MG63 (cell line): Measurements from ENCODE around the gene SIX2. TPM values are rescaled to one million over a fixed set of nuclear protein-coding genes. Genes with fewer than 3 reads are reported as not detected.
"Not testable (repeated sequence)": the region's sequence is repeated elsewhere in the genome, so short reads cannot be mapped to it uniquely, and the experiment has no call there.

Experiments used
- DNase-seq: peaks from one replicate; pipeline ENCODE4 v3.0.0-alpha.2; 2020
- H3K27me3 ChIP-seq: fragments of 250-450 bp; sonication (Bioruptor Pico); 2 replicates; pipeline ENCODE4 v1.5.1; 2020; ENCODE audit warnings: mild to moderate bottlenecking, moderate library complexity
- H3K36me3 ChIP-seq: fragments of 250-450 bp; sonication (Bioruptor Pico); 2 replicates; pipeline ENCODE4 v1.5.1; 2020; ENCODE audit warnings: mild to moderate bottlenecking, moderate library complexity
- H3K4me3 ChIP-seq: fragments of 250-450 bp; sonication (Bioruptor Pico); 2 replicates; pipeline ENCODE4 v1.5.1; 2020; ENCODE audit warnings: mild to moderate bottlenecking, moderate library complexity
- H3K9me3 ChIP-seq: fragments of 250-450 bp; sonication (Bioruptor Pico); 2 replicates; pipeline ENCODE4 v1.5.1; 2020; ENCODE audit warnings: mild to moderate bottlenecking, moderate library complexity
- total RNA-seq: library from RNA; depleted of rRNA; stranded (reverse); fragments of >200 nt; shearing (Covaris generic); gene quantifications from 2 replicates; pipeline ENCODE4 v1.2.3, GENCODE V29; 2014; ENCODE audit warnings: low replicate concordance; rRNA removed

The SIX2 gene
- 5.2 and 14.0 TPM in 2 replicates for total RNA-seq

DNA sequence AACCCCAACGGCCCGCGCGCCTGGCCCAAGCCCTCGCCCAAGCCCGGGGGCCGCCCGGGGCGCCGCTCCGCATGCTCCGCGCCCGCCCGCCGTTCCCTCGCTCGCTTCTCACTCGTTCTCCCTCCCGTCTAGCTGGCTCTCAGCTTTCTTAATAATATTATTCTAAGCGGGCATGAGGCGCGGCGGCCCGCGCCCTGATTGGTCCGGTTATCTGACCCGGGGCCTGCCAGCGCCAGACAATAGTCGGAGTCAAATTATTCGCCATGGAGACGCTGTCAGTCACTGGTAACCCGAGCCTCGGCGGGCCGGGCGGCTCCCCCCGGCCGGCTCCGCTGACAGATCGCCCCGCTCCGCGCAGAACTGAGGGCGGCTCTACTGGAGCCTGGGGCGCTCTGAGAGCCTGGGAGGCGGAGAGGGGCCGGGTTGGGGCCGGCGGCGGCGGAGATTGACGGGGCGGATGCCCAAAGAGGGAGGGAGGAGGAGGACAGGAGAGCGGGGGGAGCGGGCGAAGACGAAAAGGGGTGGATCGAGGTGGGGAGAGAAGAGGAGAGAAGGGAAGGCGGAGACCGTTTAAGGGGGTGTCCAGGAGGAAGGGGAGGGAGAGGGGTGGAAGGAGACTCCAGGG is at the start of gene SIX2:
Gene SIX2 (minus strand): TSS at position 150 of the 625 bp plus-strand sequence. CDS start 342 bp downstream, outside the sequence.
- Histone ChIP-seq H3K9me3 (no peaks in the 10 kb centered on the region), H3K27me3 (no peaks in the 10 kb centered on the region), H3K36me3 (peaks cover 26% of the 10 kb centered on the region), H3K4me3 (peak within 1 kb of the TSS; percentile 80)
- peak; percentile 97 for DNase-seq

DNA sequence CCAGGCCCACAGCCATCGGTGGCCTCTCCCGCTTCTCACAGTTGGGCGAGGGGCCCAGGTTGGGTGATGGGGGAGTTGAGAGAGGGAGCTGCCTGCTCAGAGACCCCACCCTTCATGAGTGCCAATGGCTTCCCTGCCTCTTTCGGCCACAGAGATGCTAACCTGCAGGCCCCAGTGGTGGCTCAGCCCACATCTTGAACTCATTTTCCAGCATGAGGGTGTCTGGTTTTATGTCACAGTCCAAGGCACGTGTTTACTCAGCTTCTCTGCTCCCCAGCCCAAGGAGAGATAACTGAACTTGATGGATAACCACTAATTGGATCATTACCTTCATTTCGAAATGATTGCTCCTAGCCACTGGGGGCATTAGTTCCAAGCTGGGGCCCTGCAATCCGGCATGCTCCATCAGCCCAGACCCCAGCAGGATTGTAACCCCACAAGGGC is 45.9 kb upstream of the SIX2 start:
- DNase-seq, result no peak
- H3K27me3 ChIP-seq, result no peaks in the 10 kb centered on the region
- no peaks in the 10 kb centered on the region for H3K9me3 ChIP-seq
- H3K36me3 ChIP-seq, result no peaks in the 10 kb centered on the region
- no peak overlapping the region for H3K4me3 ChIP-seq

DNA sequence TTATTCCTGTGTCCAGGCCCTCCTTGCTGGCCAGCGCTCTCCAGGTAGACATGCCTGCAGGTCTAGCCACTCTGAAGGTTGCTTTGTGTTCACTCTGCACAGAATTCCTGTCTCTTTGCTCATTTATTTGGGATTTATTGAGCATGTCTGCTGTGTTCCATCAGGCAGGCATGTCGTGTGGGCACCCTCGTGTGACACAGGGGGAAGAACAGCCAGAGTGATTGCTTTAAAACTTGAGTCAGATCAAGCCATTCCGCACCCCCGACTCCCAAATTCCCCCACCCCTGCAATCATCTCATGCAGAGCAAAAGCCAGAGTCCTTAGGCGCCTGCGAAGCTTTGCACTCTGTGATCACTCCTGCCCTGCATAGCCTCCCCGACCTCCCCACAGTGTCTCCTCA is 44.7 kb upstream of the SIX2 start:
- no peak overlapping the region for H3K4me3 ChIP-seq
- no peaks in the 10 kb centered on the region for H3K27me3 ChIP-seq
- no peaks in the 10 kb centered on the region for H3K36me3 ChIP-seq
- no peaks in the 10 kb centered on the region for H3K9me3 ChIP-seq
- no peak for DNase-seq

DNA sequence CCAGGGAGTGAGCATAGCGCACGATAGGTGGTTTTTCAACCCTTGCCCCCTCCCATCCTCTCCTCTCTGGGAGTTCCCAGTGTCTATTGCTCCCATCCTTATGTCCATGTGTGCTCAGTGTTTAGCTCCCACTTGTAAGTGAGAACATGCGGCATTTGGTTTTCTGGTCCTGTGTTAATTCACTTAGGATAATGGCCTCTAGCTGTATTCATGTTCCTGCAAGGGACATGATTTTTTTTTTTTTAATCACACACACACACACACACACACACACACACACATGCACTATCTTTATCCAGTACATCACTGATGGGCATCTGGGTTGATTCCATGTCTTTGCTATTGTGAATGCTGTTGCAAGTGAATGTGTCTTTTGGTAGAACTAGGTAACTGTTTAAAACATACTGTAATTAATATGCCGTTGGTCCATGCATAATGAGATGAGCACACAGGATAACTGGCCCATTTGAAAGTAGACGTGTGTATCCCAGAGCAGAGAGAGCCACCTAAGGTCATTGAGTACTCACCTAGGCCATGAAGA is 43.2 kb upstream of the SIX2 start:
- Histone ChIP-seq H3K9me3 (no peaks in the 10 kb centered on the region), H3K36me3 (no peaks in the 10 kb centered on the region), H3K4me3 (no peak overlapping the region), H3K27me3 (no peaks in the 10 kb centered on the region)
- no peak for DNase-seq

DNA sequence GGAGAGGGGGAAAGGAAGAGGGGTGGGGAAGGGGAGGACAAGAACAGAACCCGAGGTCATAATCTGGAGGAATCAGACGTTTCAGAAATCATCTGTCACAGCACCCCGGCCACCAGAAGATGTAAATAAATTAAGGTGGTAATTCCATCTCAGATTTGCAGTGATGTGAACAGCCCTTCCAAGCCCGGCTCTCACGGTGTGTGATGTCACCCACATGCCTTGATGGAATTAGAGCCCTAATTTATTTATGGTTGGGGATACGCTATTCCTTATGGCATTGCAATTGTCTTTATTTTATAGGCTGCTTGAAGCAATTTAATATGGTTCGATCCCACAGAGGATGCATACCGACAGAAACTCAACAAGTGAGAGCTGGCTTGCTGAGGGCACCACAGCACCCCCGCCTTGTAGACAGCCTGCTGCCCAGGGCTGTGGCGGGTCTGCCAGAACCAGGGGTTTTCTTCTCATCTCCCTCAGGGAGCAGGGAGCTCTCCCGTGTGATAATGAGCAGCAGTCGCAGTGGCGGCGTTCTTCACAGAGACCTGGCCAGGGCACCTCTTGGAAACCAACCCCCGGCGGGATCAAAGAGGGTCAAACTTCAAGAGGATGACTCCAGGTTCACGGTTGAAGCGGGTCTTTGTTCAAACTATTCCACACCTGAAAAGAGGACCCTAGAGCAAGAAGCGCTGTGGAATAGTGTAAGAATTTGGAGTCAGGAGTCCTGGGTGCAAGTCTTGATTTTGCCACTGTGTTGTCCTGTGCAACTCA is 40.5 kb upstream of the SIX2 start:
- H3K9me3 ChIP-seq, result no peaks in the 10 kb centered on the region
- H3K36me3 ChIP-seq, result no peaks in the 10 kb centered on the region
- no peak for DNase-seq
- no peaks in the 10 kb centered on the region; the same call in 1 of the 2 replicates for H3K27me3 ChIP-seq
- no peak overlapping the region for H3K4me3 ChIP-seq

DNA sequence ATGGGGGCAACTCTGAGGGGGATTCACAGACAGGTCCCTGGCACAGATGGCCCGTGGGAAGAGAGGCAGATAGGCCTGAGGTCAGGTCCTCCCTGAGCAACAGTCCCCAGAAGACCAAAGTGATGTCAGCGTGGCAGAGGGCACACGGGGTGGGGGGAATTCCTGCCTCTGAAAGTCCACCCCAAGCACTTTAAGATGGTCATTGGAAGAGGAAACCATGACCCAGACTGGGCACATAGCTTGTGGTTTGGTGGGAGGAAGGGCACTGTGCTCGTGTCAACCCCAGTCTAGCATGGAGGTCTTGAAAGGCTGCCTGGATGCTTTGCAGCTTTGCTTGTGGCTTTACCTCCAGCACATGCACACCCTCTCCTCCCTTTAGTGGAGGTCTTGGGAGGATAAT is 38.0 kb upstream of the SIX2 start:
- Histone ChIP-seq H3K9me3 (no peaks in the 10 kb centered on the region), H3K4me3 (no peak overlapping the region), H3K36me3 (no peaks in the 10 kb centered on the region), H3K27me3 (peaks cover 2% of the 10 kb centered on the region; the same call in 1 of the 2 replicates)
- DNase-seq, result no peak

DNA sequence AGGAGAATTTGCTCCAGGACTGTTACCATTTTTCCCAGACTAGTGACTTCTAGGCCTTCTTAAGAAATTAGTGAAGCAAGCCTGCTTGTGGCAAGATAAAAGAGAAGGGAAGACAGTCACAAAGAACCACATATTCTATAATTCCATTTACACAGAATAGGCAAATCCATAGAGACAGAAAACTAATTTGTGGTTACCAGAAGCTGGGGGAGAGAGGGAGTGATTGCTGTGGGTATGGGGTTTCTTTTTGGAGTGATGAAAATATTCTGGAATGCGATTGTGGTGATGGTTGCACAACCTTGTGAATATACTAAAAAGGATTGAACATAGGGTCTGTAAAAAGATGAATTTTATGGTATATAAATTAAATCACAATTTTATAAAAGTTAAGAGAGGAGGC is 37.5 kb upstream of the SIX2 start:
- DNase-seq, result no peak
- no peaks in the 10 kb centered on the region for H3K9me3 ChIP-seq
- no peaks in the 10 kb centered on the region for H3K36me3 ChIP-seq
- H3K4me3 ChIP-seq, result no peak overlapping the region
- H3K27me3 ChIP-seq, result peaks cover 2% of the 10 kb centered on the region; the same call in 1 of the 2 replicates

DNA sequence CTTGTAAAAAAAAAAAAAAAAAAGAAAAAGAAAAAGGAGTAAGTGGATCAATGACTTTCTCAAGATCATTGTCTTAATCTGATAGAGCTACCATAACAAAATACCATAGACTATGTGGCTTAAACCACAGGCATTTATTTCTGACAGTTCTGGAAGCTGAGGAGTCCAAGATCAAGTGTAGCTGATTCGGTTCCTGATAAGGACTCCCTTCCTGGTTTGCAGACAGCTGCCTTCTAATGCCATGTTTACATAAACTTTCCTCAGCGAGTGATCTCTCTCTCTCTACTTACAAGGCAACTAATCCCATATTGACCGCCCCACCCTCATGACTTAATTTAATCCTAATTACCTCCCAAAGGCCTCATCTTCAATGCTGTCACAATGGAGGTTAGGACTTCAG is 36.5 kb upstream of the SIX2 start:
- no peak for DNase-seq
- Histone ChIP-seq H3K27me3 (peaks cover 2% of the 10 kb centered on the region; the same call in 1 of the 2 replicates), H3K9me3 (no peaks in the 10 kb centered on the region), H3K36me3 (no peaks in the 10 kb centered on the region), H3K4me3 (no peak overlapping the region)

DNA sequence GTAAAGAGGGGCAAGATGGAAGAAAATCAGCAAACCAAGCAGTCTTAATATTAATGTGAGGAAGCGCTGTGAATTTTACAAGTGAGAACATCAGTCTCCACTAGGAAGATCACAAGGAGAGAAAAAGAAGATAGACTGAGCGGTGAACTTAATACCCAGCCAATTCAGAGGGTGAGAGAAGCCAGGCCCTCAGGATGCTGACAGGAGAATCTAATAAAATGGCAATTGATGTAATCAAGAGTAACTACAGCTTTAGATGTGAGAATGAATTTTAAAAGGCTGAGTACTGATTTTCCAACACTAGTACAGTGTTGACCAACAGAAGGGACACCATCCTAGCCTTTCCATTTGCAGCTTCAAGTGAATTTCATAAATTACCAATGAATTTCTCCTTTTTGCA is 35.7 kb upstream of the SIX2 start:
- H3K36me3 ChIP-seq, result no peaks in the 10 kb centered on the region
- no peak overlapping the region for H3K4me3 ChIP-seq
- no peaks in the 10 kb centered on the region for H3K9me3 ChIP-seq
- DNase-seq, result no peak
- H3K27me3 ChIP-seq, result peaks cover 2% of the 10 kb centered on the region; the same call in 1 of the 2 replicates

DNA sequence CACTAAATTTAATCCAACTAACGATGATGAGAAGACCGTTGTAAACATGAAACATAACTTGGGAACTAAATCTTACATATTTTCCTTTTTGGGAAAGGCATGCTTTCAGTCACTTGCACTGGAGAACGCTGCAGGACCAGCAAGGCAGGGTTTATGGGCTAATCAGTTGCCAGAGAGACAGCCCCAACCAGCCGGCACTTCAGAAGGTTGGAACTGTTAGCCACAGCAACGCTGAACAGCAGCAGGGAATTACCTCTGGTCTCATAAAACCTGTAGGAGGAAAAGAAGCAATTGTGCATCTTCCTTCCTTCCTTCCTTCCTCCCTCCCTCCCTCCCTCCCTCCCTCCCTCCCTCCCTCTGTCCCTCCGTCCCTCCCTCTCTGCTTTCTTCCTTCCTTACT is 33.9 kb upstream of the SIX2 start:
- Histone ChIP-seq H3K9me3 (no peaks in the 10 kb centered on the region), H3K27me3 (peaks cover 2% of the 10 kb centered on the region; the same call in 1 of the 2 replicates), H3K36me3 (no peaks in the 10 kb centered on the region), H3K4me3 (no peak overlapping the region)
- no peak for DNase-seq

DNA sequence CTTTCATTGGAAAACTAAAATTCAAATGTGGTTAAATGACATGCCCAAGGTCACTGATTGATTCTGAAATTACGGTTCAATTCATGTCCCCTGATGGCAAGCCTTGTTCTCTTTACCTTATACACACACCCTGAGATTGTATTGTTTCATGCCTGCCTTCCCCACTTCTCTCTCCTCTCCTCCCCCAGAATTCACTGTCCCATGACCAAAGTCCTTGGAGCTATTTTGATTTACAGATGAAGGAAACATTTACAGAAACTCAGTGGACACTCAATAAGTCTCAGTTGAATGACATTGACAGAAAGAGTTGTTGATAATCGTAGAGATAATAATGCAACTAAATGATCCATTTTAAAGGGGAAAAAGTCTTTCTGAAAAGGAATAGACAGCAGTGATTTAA is 33.1 kb upstream of the SIX2 start:
- H3K4me3 ChIP-seq, result no peak overlapping the region
- no peaks in the 10 kb centered on the region for H3K36me3 ChIP-seq
- DNase-seq, result no peak
- H3K27me3 ChIP-seq, result peaks cover 2% of the 10 kb centered on the region; the same call in 1 of the 2 replicates
- no peaks in the 10 kb centered on the region for H3K9me3 ChIP-seq

DNA sequence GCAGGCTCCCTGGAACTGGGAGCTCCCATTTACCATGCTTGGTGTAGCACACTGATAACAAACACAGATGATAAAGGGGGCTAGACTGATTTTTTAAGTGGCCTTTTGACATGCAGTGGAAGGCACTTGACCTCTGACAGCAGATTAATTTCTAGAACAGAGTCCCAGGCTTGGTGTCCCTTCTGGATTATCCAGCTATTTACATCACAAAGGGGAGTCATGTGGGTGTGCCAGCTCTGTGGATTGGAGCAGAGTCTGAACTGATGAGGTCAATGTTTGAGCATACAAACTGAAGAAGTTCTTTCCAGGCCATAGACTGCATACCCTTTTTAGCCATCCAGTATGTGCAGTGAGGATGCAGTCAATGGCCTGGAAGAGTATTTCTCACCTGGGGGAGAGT is 31.5 kb upstream of the SIX2 start:
- H3K4me3 ChIP-seq, result no peak overlapping the region
- no peak for DNase-seq
- H3K36me3 ChIP-seq, result no peaks in the 10 kb centered on the region
- H3K27me3 ChIP-seq, result peaks cover 2% of the 10 kb centered on the region; the same call in 1 of the 2 replicates
- no peaks in the 10 kb centered on the region for H3K9me3 ChIP-seq

DNA sequence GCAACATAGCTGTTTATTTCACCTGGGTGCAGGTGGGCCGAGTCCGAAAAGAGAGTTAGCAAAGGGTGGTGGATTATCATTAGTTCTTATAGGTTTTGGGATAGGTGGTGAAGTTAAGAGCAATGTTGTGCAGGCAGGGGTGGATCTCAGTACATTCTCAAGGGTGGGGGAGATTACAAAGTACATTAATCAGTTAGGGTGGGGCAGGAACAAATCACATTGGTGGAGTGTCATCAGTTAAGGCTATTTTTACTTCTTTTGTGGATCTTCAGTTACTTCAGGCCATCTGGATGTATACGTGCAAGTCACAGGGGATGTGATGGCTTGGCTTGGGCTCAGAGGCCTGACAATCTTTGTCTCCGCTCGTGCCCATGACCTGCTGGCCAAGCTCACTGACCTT is 30.6 kb upstream of the SIX2 start:
- not testable (repeated sequence) for H3K36me3 ChIP-seq, H3K9me3 ChIP-seq, H3K27me3 ChIP-seq, DNase-seq, H3K4me3 ChIP-seq

DNA sequence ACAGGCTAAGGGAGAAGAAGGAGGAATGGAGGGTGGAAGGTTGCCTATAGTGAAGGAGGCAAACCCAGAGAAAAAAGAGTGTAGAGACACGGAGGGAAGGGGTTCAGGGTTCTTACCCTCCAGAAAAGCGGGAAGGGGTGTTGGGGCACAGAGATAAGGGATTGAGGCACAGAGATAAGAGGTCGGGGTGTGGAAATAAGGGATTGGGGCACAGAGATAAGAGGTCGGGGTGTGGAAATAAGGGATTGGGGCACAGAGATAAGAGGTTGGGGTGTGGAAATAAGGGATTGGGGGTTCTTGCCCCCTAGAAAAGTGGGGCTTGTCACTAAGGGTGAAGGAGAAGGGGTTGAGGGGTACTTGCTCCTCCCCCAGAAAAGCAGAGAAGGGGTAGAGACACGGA is 29.6 kb upstream of the SIX2 start:
- not testable (repeated sequence) for H3K27me3 ChIP-seq, DNase-seq, H3K9me3 ChIP-seq, H3K36me3 ChIP-seq, H3K4me3 ChIP-seq

DNA sequence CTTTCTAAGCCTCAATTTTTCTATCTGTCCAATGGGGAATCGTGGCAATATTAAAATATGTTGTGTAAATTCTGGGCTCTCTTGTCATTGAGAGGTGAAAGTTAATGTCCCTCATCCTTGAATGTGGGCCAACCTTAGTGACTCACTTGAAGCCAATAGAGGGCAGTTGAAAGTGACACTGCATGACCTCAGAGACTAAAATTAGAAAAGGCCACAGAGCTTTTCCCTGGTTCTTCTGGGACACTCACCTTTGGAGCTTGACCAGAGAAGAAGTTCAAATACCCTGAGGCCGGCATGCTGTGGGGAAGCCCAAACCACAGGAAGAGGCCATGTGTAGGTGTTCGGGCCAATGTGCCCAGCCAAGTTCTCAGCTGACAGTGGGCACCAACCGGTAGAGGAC is 24.1 kb upstream of the SIX2 start:
- DNase-seq, result no peak
- no peaks in the 10 kb centered on the region for H3K9me3 ChIP-seq
- no peaks in the 10 kb centered on the region for H3K36me3 ChIP-seq
- no peak overlapping the region for H3K4me3 ChIP-seq
- H3K27me3 ChIP-seq, result no peaks in the 10 kb centered on the region

DNA sequence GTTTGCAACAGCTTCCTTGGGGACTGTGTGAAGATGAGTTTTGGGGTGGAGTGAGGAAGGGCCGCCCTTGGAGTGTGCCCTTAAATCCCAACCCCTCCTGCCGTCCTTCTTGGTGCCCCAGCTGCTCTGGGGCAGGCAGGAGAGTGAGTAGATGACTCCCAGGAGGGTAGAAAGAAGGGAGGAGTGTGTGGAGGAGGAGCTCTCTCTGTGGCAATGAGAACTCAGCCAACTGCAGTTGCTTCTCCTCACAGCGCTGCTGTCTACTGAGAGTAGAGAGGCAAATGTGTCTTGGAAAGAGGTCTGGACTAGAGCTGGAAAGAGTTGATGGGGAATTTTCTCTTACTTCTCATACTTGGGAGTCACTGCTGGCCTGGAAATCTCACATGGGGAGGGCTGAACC is 21.8 kb upstream of the SIX2 start:
- Histone ChIP-seq H3K36me3 (no peaks in the 10 kb centered on the region), H3K4me3 (no peak overlapping the region), H3K27me3 (no peaks in the 10 kb centered on the region), H3K9me3 (no peaks in the 10 kb centered on the region)
- DNase-seq, result no peak

DNA sequence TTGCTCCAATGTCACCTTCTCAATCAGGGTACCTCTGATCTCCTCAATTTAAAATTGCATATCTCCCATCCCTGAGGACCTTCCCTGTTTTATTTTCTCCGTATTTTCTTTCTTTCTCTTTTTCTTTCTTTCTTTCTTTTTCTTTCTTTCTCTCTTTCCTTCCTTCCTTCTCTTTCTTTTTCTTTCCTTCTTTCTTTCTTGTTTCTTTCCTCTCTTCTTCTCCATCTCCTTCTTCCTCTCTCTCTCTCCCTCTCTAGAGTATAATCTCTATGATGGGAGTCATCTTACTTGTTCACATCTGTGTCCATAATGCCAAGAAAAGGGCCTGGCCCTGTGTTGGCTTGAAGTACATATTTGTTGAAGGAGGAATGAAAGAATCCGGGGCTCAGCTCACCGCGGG is 21.3 kb upstream of the SIX2 start:
- Histone ChIP-seq H3K36me3 (no peaks in the 10 kb centered on the region), H3K27me3 (no peaks in the 10 kb centered on the region), H3K9me3 (no peaks in the 10 kb centered on the region), H3K4me3 (no peak overlapping the region)
- DNase-seq, result no peak

DNA sequence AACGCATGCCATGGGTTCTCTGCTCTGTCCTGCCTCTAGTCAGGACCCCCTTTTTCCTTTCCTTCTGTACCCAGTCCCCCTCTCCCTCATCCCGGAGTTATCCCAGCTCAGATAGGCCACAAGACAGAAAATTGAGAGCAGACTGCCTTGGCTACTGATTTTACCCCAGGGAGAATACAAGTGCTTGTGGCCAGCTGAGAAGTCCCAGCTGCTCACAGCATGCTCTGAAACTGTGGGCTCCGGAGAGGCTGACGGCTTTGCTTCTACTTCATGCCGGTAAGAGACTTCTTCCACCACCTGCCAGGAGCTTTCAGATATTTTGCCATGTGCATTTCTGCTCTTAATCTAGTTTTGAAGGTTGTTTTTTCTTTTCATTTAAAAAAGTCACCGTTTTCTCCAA is 20.0 kb upstream of the SIX2 start:
- no peaks in the 10 kb centered on the region for H3K36me3 ChIP-seq
- DNase-seq, result no peak
- H3K27me3 ChIP-seq, result no peaks in the 10 kb centered on the region
- no peaks in the 10 kb centered on the region for H3K9me3 ChIP-seq
- no peak overlapping the region for H3K4me3 ChIP-seq
